Right renal pelvis (tissue), 4 donors: ENCODE measurements around the gene GCNT4. TPM values are rescaled to one million over a fixed set of nuclear protein-coding genes. Genes with fewer than 3 reads are reported as not detected.

Experiments used
- DNase-seq, 4 donors: peaks; one replicate each; pipeline ENCODE4 v3.0.0-alpha.2; 2013; ENCODE audit warnings: low read depth in 4 of 4, low spot score in 3 of 4, missing footprints in 1 of 4
- polyA plus RNA-seq, 4 donors: library from polyadenylated mRNA; unstranded; fragments of 120-200 nt; gene quantifications; one replicate each; pipeline ENCODE4 v1.2.1, GENCODE V29; 2013; ENCODE audit not compliant: insufficient read length in 4 of 4

GCNT4 gene
- polyA plus RNA-seq, 4 donors: 10.6 to 23.8 (median 15.7) TPM

- no peak for DNase-seq
Measured at GRCh38 chr5:75053054-75053303, 621 bp upstream of the GCNT4 start.

- DNase-seq: no peak
Measured at GRCh38 chr5:75051217-75051751, 1.1 kb downstream of the GCNT4 start.

- no peak for DNase-seq
Measured at GRCh38 chr5:75050415-75050814, 1.9 kb downstream of the GCNT4 start.

- DNase-seq: no peak
Measured at GRCh38 chr5:75049456-75050351, 2.7 kb downstream of the GCNT4 start.

GRCh38 chr5:75048457-75048953 is 3.9 kb downstream of the GCNT4 start:
- DNase-seq: no peak

- no peak for DNase-seq
Measured at GRCh38 chr5:75047356-75047755, 5.0 kb downstream of the GCNT4 start.

GRCh38 chr5:75046366-75047142 is 5.8 kb downstream of the GCNT4 start:
- DNase-seq: no peak

- DNase-seq: no peak
Measured at GRCh38 chr5:75045071-75045470, 7.3 kb downstream of the GCNT4 start.

GRCh38 chr5:75044406-75044805 is 8.0 kb downstream of the GCNT4 start:
- no peak for DNase-seq

- DNase-seq: no peak
Measured at GRCh38 chr5:75043633-75044264, 8.6 kb downstream of the GCNT4 start.

- DNase-seq: no peak
Measured at GRCh38 chr5:75042522-75042921, 9.8 kb downstream of the GCNT4 start.

GRCh38 chr5:75040973-75041372 is 11.4 kb downstream of the GCNT4 start:
- DNase-seq: no peak

GRCh38 chr5:75037106-75037505 is 15.3 kb downstream of the GCNT4 start:
- DNase-seq: no peak

- DNase-seq: no peak
Measured at GRCh38 chr5:75034137-75034739, 18.1 kb downstream of the GCNT4 start.

GRCh38 chr5:75031366-75031765 is 21.0 kb downstream of the GCNT4 start:
- DNase-seq: no peak

- no peak for DNase-seq
Measured at GRCh38 chr5:75028090-75028489, 24.3 kb downstream of the GCNT4 start.

GRCh38 chr5:75023368-75024159 is 28.8 kb downstream of the GCNT4 start:
- no peak for DNase-seq

GRCh38 chr5:75021800-75022199 is 30.6 kb downstream of the GCNT4 start:
- no peak for DNase-seq

GRCh38 chr5:75021219-75021618 is 31.1 kb downstream of the GCNT4 start:
- no peak for DNase-seq
